GM12873 (cell line): ENCODE data around the gene RALGAPA2.

ENCODE experiments used
- CTCF ChIP-seq: IDR thresholded peaks from 2 replicates; pipeline ENCODE4 v1.5.1; 2012; ENCODE audit warnings: low read depth, mild to moderate bottlenecking, moderate library complexity, low read length, control low read depth; ENCODE audit not compliant: insufficient read depth; ENCODE audit errors: missing control alignments

RALGAPA2 gene

GRCh38 chr20:20546402-20546801, 166.0 kb downstream of the RALGAPA2 start:
- no peak for TF ChIP-seq CTCF

- TF ChIP-seq CTCF, result no peak
Measured at GRCh38 chr20:20536240-20536933, 176.1 kb downstream of the RALGAPA2 start.

GRCh38 chr20:20535051-20535450, 177.4 kb downstream of the RALGAPA2 start:
- TF ChIP-seq CTCF, result no peak

GRCh38 chr20:20531283-20531682, 181.2 kb downstream of the RALGAPA2 start:
- no peak for TF ChIP-seq CTCF

- TF ChIP-seq CTCF, result no peak
Measured at GRCh38 chr20:20530428-20531151, 181.9 kb downstream of the RALGAPA2 start.

- no peak for TF ChIP-seq CTCF
Measured at GRCh38 chr20:20529597-20529996, 182.8 kb downstream of the RALGAPA2 start.

- TF ChIP-seq CTCF, result no peak
Measured at GRCh38 chr20:20528861-20529260, 183.6 kb downstream of the RALGAPA2 start.
